ENCODE results near the gene SLC2A8. TPM values are rescaled to one million over a fixed set of nuclear protein-coding genes. Genes with fewer than 3 reads are reported as not detected.

The SLC2A8 gene
- total RNA-seq, 1 donor from 2014 or later: 40.2 TPM

GRCh38 chr9:127447416-127448111, 50.6 kb downstream of the SLC2A8 start:
- Mint-ChIP-seq H3K27me3 (peaks cover 3% of the 10 kb centered on the region), H3K27ac (peak overlapping the region; percentile 98), H3K4me3 (peak overlapping the region; percentile 96), H3K36me3 (peaks cover 68% of the 10 kb centered on the region), H3K9me3 (no peaks in the 10 kb centered on the region), H3K4me1 (ENCODE audit: unreplicated experiment) (peaks cover 30% of the 10 kb centered on the region)
- no peak for DNase-seq (ENCODE audit: extremely low spot score, unreplicated experiment)
- TF ChIP-seq CTCF (conservative IDR thresholded peaks at IDR 0.05): peak; percentile 40

GRCh38 chr9:127448112-127448805, 51.3 kb downstream of the SLC2A8 start:
- Mint-ChIP-seq H3K9me3 (no peaks in the 10 kb centered on the region), H3K4me1 (ENCODE audit: unreplicated experiment) (peaks cover 30% of the 10 kb centered on the region), H3K27ac (peak overlapping the region; percentile 98), H3K27me3 (peaks cover 3% of the 10 kb centered on the region), H3K36me3 (peaks cover 68% of the 10 kb centered on the region), H3K4me3 (peak overlapping the region; percentile 96)
- TF ChIP-seq CTCF (conservative IDR thresholded peaks at IDR 0.05): no peak
- DNase-seq (ENCODE audit: extremely low spot score, unreplicated experiment): no peak

- Mint-ChIP-seq H3K27me3 (peaks cover 3% of the 10 kb centered on the region), H3K9me3 (no peaks in the 10 kb centered on the region), H3K4me3 (peak overlapping the region; percentile 96), H3K27ac (peak overlapping the region; percentile 98), H3K4me1 (ENCODE audit: unreplicated experiment) (peaks cover 30% of the 10 kb centered on the region), H3K36me3 (peaks cover 61% of the 10 kb centered on the region)
- TF ChIP-seq CTCF (conservative IDR thresholded peaks at IDR 0.05): no peak
- no peak for DNase-seq (ENCODE audit: extremely low spot score, unreplicated experiment)
These were observed 52.5 kb downstream of the SLC2A8 start for GRCh38 chr9:127449332-127449966.

GRCh38 chr9:127450243-127450760, 53.3 kb downstream of the SLC2A8 start:
- no peak for TF ChIP-seq CTCF (conservative IDR thresholded peaks at IDR 0.05)
- peaks cover 53% of the 10 kb centered on the region for H3K36me3 Mint-ChIP-seq

GRCh38 chr9:127450830-127451607, 54.0 kb downstream of the SLC2A8 start, which contains the start of the genes LRSAM1 and RPL12:
LRSAM1 (plus strand) TSS chr9:127451510; CDS start chr9:127454528, 3,018 bp downstream.
RPL12 (minus strand) TSS chr9:127451406; CDS start chr9:127451317, 89 bp downstream.
- Mint-ChIP-seq H3K36me3 (peaks cover 50% of the 10 kb centered on the region), H3K27ac (peak within 1 kb of the TSS; percentile 98), H3K27me3 (peaks cover 3% of the 10 kb centered on the region), H3K4me3 (peak within 1 kb of the TSS; percentile 96), H3K4me1 (ENCODE audit: unreplicated experiment) (peaks cover 30% of the 10 kb centered on the region), H3K9me3 (no peaks in the 10 kb centered on the region)
- TF ChIP-seq CTCF (conservative IDR thresholded peaks at IDR 0.05): no peak
- DNase-seq (ENCODE audit: extremely low spot score, unreplicated experiment): peak; percentile 99

More at GRCh38 chr9:127450243-127450760, 53.3 kb downstream of the SLC2A8 start:
- H3K27me3 Mint-ChIP-seq: peaks cover 3% of the 10 kb centered on the region
- peak overlapping the region; percentile 98 for H3K27ac Mint-ChIP-seq
- DNase-seq (ENCODE audit: extremely low spot score, unreplicated experiment): no peak
- peaks cover 30% of the 10 kb centered on the region for H3K4me1 Mint-ChIP-seq (ENCODE audit: unreplicated experiment)
- H3K9me3 Mint-ChIP-seq: no peaks in the 10 kb centered on the region
- H3K4me3 Mint-ChIP-seq: peak overlapping the region; percentile 96

Measured in type B pancreatic cell (in vitro differentiated cells).